ENCODE results near the gene OR4X1. TPM values are rescaled to one million over a fixed set of nuclear protein-coding genes. Genes with fewer than 3 reads are reported as not detected.
A peak's percentile ranks its signal among the peaks of the same experiment; 100 is the strongest.
"Not testable (repeated sequence)": the region's sequence is repeated elsewhere in the genome, so short reads cannot be mapped to it uniquely, and the experiment has no call there.

The OR4X1 gene
- total RNA-seq: not detected

- H3K4me1 Mint-ChIP-seq (ENCODE audit: low read depth): peaks cover 6% of the 10 kb centered on the region
- CTCF ChIA-PET: no interaction called here
- intact Hi-C loops (cut with micrococcal nuclease): no loop called here
- no peaks in the 10 kb centered on the region for H3K27me3 Mint-ChIP-seq
- H3K4me3 Mint-ChIP-seq: no peak within 1 kb of the TSS
- POLR2A ChIA-PET: no interaction called here
- no peaks in the 10 kb centered on the region for H3K9me3 Mint-ChIP-seq
- no peak for DNase-seq
- no peaks in the 10 kb centered on the region for H3K36me3 Mint-ChIP-seq
- no peak within 1 kb of the TSS for H3K27ac Mint-ChIP-seq
Measured at GRCh38 chr11:48263423-48263911, at the start of gene OR4X1. Gene OR4X1, plus strand, starts transcription at chr11:48263861. Its CDS starts 0 bp downstream, at chr11:48263861.

- ChIA-PET CTCF (no interaction called here), POLR2A (no interaction called here)
- Mint-ChIP-seq H3K36me3 (no peaks in the 10 kb centered on the region), H3K27me3 (no peaks in the 10 kb centered on the region), H3K27ac (no peak within 1 kb of the TSS), H3K4me1 (ENCODE audit: low read depth) (no peaks in the 10 kb centered on the region), H3K9me3 (no peaks in the 10 kb centered on the region), H3K4me3 (no peak within 1 kb of the TSS)
- DNase-seq: no peak
- intact Hi-C loops (cut with micrococcal nuclease): no loop called here
Measured at GRCh38 chr11:48216510-48216909, 47.2 kb upstream of the OR4X1 start, which contains the start of gene OR4B1. Gene OR4B1, plus strand, starts transcription at chr11:48216810. Its CDS starts 0 bp downstream, at chr11:48216810.

GRCh38 chr11:48228761-48229160 lies 34.9 kb upstream of the OR4X1 start:
- H3K4me3 Mint-ChIP-seq: no peak overlapping the region
- no peaks in the 10 kb centered on the region for H3K4me1 Mint-ChIP-seq (ENCODE audit: low read depth)
- intact Hi-C loops (cut with micrococcal nuclease): no loop called here
- no peak overlapping the region for H3K27ac Mint-ChIP-seq
- ChIA-PET CTCF (no interaction called here), POLR2A (interaction anchor here (0.7 kb wide), 1 partner anchor 11 kb away, joined by 4 read pairs; no protein-coding TSS in a partner anchor)
- H3K36me3 Mint-ChIP-seq: no peaks in the 10 kb centered on the region
- peaks cover 4% of the 10 kb centered on the region for H3K9me3 Mint-ChIP-seq
- H3K27me3 Mint-ChIP-seq: peaks cover 1% of the 10 kb centered on the region
- DNase-seq: no peak

- H3K27ac Mint-ChIP-seq; DNase-seq; POLR2A ChIA-PET; intact Hi-C loops (cut with micrococcal nuclease); H3K36me3 Mint-ChIP-seq; H3K4me3 Mint-ChIP-seq; CTCF ChIA-PET; H3K9me3 Mint-ChIP-seq; H3K27me3 Mint-ChIP-seq; H3K4me1 Mint-ChIP-seq (ENCODE audit: low read depth): not testable (repeated sequence)
Measured at GRCh38 chr11:48230057-48230456, 33.6 kb upstream of the OR4X1 start.

- ChIA-PET POLR2A (no interaction called here), CTCF (no interaction called here)
- H3K36me3 Mint-ChIP-seq: peaks cover 3% of the 10 kb centered on the region
- H3K9me3 Mint-ChIP-seq: peaks cover 3% of the 10 kb centered on the region
- intact Hi-C loops (cut with micrococcal nuclease): no loop called here
- H3K27ac Mint-ChIP-seq: no peak overlapping the region
- H3K4me3 Mint-ChIP-seq: no peak overlapping the region
- peaks cover 19% of the 10 kb centered on the region for H3K27me3 Mint-ChIP-seq
- no peaks in the 10 kb centered on the region for H3K4me1 Mint-ChIP-seq (ENCODE audit: low read depth)
- no peak for DNase-seq
Measured at GRCh38 chr11:48237727-48238126, 25.9 kb upstream of the OR4X1 start.

- intact Hi-C loops (cut with micrococcal nuclease): no loop called here
- POLR2A ChIA-PET: no interaction called here
- peaks cover 18% of the 10 kb centered on the region for H3K27me3 Mint-ChIP-seq
- DNase-seq: no peak
- peaks cover 3% of the 10 kb centered on the region for H3K36me3 Mint-ChIP-seq
- CTCF ChIA-PET: no interaction called here
- H3K4me3 Mint-ChIP-seq: no peak overlapping the region
- no peaks in the 10 kb centered on the region for H3K4me1 Mint-ChIP-seq (ENCODE audit: low read depth)
- peaks cover 3% of the 10 kb centered on the region for H3K9me3 Mint-ChIP-seq
- no peak overlapping the region for H3K27ac Mint-ChIP-seq
Measured at GRCh38 chr11:48242501-48242900, 21.2 kb upstream of the OR4X1 start.

GRCh38 chr11:48244804-48245203 lies 18.9 kb upstream of the OR4X1 start, which contains the start of gene OR4X2:
Gene OR4X2, plus strand, starts transcription at chr11:48245104. Its CDS starts 0 bp downstream, at chr11:48245104.
- no peaks in the 10 kb centered on the region for H3K4me1 Mint-ChIP-seq (ENCODE audit: low read depth)
- intact Hi-C loops (cut with micrococcal nuclease): no loop called here
- no peak within 1 kb of the TSS for H3K27ac Mint-ChIP-seq
- CTCF ChIA-PET: no interaction called here
- no peak for DNase-seq
- H3K27me3 Mint-ChIP-seq: peaks cover 16% of the 10 kb centered on the region
- H3K36me3 Mint-ChIP-seq: peaks cover 3% of the 10 kb centered on the region
- H3K4me3 Mint-ChIP-seq: no peak within 1 kb of the TSS
- POLR2A ChIA-PET: no interaction called here
- H3K9me3 Mint-ChIP-seq: peaks cover 11% of the 10 kb centered on the region

GRCh38 chr11:48248902-48249301 lies 14.8 kb upstream of the OR4X1 start:
- Mint-ChIP-seq H3K9me3 (peaks cover 8% of the 10 kb centered on the region), H3K27ac (no peak overlapping the region), H3K27me3 (peaks cover 7% of the 10 kb centered on the region), H3K4me3 (no peak overlapping the region), H3K4me1 (ENCODE audit: low read depth) (no peaks in the 10 kb centered on the region), H3K36me3 (no peaks in the 10 kb centered on the region)
- intact Hi-C loops (cut with micrococcal nuclease): no loop called here
- CTCF ChIA-PET: no interaction called here
- DNase-seq: no peak
- POLR2A ChIA-PET: no interaction called here

- Mint-ChIP-seq H3K4me3 (no peak overlapping the region), H3K27me3 (peaks cover 8% of the 10 kb centered on the region), H3K36me3 (no peaks in the 10 kb centered on the region), H3K4me1 (ENCODE audit: low read depth) (peaks cover 6% of the 10 kb centered on the region), H3K9me3 (no peaks in the 10 kb centered on the region), H3K27ac (no peak overlapping the region)
- CTCF ChIA-PET: no interaction called here
- POLR2A ChIA-PET: no interaction called here
- DNase-seq: no peak
- intact Hi-C loops (cut with micrococcal nuclease): no loop called here
Measured at GRCh38 chr11:48261600-48261999, 2.1 kb upstream of the OR4X1 start.

GRCh38 chr11:48270621-48271020 lies 7.0 kb downstream of the OR4X1 start:
- peaks cover 2% of the 10 kb centered on the region for H3K4me1 Mint-ChIP-seq (ENCODE audit: low read depth)
- H3K36me3 Mint-ChIP-seq: no peaks in the 10 kb centered on the region
- no peak overlapping the region for H3K27ac Mint-ChIP-seq
- no peaks in the 10 kb centered on the region for H3K9me3 Mint-ChIP-seq
- intact Hi-C loops (cut with micrococcal nuclease): no loop called here
- CTCF ChIA-PET: no interaction called here
- DNase-seq: no peak
- H3K4me3 Mint-ChIP-seq: no peak overlapping the region
- POLR2A ChIA-PET: no interaction called here
- no peaks in the 10 kb centered on the region for H3K27me3 Mint-ChIP-seq

- H3K4me1 Mint-ChIP-seq (ENCODE audit: low read depth): peaks cover 2% of the 10 kb centered on the region
- no peak overlapping the region for H3K4me3 Mint-ChIP-seq
- ChIA-PET CTCF (no interaction called here), POLR2A (no interaction called here)
- no peaks in the 10 kb centered on the region for H3K36me3 Mint-ChIP-seq
- H3K27me3 Mint-ChIP-seq: no peaks in the 10 kb centered on the region
- intact Hi-C loops (cut with micrococcal nuclease): no loop called here
- DNase-seq: no peak
- H3K9me3 Mint-ChIP-seq: no peaks in the 10 kb centered on the region
- H3K27ac Mint-ChIP-seq: no peak overlapping the region
Measured at GRCh38 chr11:48272606-48273005, 8.9 kb downstream of the OR4X1 start.

- Mint-ChIP-seq H3K36me3 (no peaks in the 10 kb centered on the region), H3K4me3 (no peak within 1 kb of the TSS), H3K4me1 (ENCODE audit: low read depth) (no peaks in the 10 kb centered on the region), H3K27me3 (peaks cover 2% of the 10 kb centered on the region), H3K9me3 (peaks cover 2% of the 10 kb centered on the region), H3K27ac (no peak within 1 kb of the TSS)
- intact Hi-C loops (cut with micrococcal nuclease): loop anchor here (5.0 kb wide), 2 partner anchors 134 to 1221 kb away; no protein-coding TSS in a partner anchor
- CTCF ChIA-PET: no interaction called here
- POLR2A ChIA-PET: no interaction called here
- no peak for DNase-seq
Measured at GRCh38 chr11:48305923-48306322, 42.3 kb downstream of the OR4X1 start, which contains the start of gene OR4S1. Gene OR4S1, plus strand, starts transcription at chr11:48306223. Its CDS starts 0 bp downstream, at chr11:48306223.

GRCh38 chr11:48307760-48308386 lies 44.2 kb downstream of the OR4X1 start:
- POLR2A ChIA-PET: no interaction called here
- Mint-ChIP-seq H3K9me3 (no peaks in the 10 kb centered on the region), H3K36me3 (no peaks in the 10 kb centered on the region), H3K27me3 (peaks cover 2% of the 10 kb centered on the region), H3K4me1 (ENCODE audit: low read depth) (no peaks in the 10 kb centered on the region), H3K4me3 (no peak overlapping the region), H3K27ac (no peak overlapping the region)
- DNase-seq: peak; percentile 78
- CTCF ChIA-PET: interaction anchor here (0.6 to 1.9 kb wide), 18 partner anchors 9 to 1688 kb away, joined by 3 to 13 read pairs (median 3); no protein-coding TSS in a partner anchor
- intact Hi-C loops (cut with micrococcal nuclease): loop anchor here (5.0 kb wide), 2 partner anchors 136 to 1219 kb away; no protein-coding TSS in a partner anchor

All from activated CD4-positive, alpha-beta memory T cell treated with anti-CD3 and anti-CD28 coated beads for 36 hours (primary cell).